ENCODE results near the gene WFDC12.

WFDC12 gene

GRCh38 chr20:45114465-45115385 is 9.5 kb downstream of the WFDC12 start, which contains the start of gene WFDC5:
Gene WFDC5, minus strand, starts transcription at chr20:45115174. Its CDS starts 91 bp downstream, at chr20:45115083.
- DNase-seq = no peak

- no peak for DNase-seq
Measured at GRCh38 chr20:45113865-45114264, 10.4 kb downstream of the WFDC12 start.

GRCh38 chr20:45112754-45113153 is 11.5 kb downstream of the WFDC12 start:
- no peak for DNase-seq

GRCh38 chr20:45111799-45112471 is 12.3 kb downstream of the WFDC12 start:
- no peak for DNase-seq

GRCh38 chr20:45111285-45111684 is 13.0 kb downstream of the WFDC12 start:
- DNase-seq = no peak

GRCh38 chr20:45110301-45110700 is 14.0 kb downstream of the WFDC12 start:
- no peak for DNase-seq

GRCh38 chr20:45109634-45110033 is 14.6 kb downstream of the WFDC12 start:
- DNase-seq = no peak

- no peak for DNase-seq
Measured at GRCh38 chr20:45105317-45105716, 18.9 kb downstream of the WFDC12 start.

GRCh38 chr20:45104786-45105185 is 19.5 kb downstream of the WFDC12 start:
- no peak for DNase-seq

- DNase-seq = no peak
Measured at GRCh38 chr20:45103072-45103471, 21.2 kb downstream of the WFDC12 start.

- DNase-seq = no peak
Measured at GRCh38 chr20:45101333-45101850, 22.9 kb downstream of the WFDC12 start.

- no peak for DNase-seq
Measured at GRCh38 chr20:45100563-45101245, 23.6 kb downstream of the WFDC12 start, which contains the start of gene KCNS1. Gene KCNS1, minus strand, starts transcription at chr20:45101127. Its CDS starts 1,891 bp downstream, at chr20:45099236.

- no peak for DNase-seq
Measured at GRCh38 chr20:45098103-45098773, 26.0 kb downstream of the WFDC12 start.

- no peak for DNase-seq
Measured at GRCh38 chr20:45097485-45098102, 26.7 kb downstream of the WFDC12 start.

GRCh38 chr20:45096781-45097180 is 27.5 kb downstream of the WFDC12 start:
- no peak for DNase-seq

- DNase-seq = peak in 1 of 2 experiments; percentile 58
Measured at GRCh38 chr20:45095805-45096238, 28.4 kb downstream of the WFDC12 start.

GRCh38 chr20:45094864-45095574 is 29.2 kb downstream of the WFDC12 start:
- no peak for DNase-seq

- no peak for DNase-seq
Measured at GRCh38 chr20:45094201-45094600, 30.1 kb downstream of the WFDC12 start.

GRCh38 chr20:45092898-45093297 is 31.4 kb downstream of the WFDC12 start:
- DNase-seq = no peak

GRCh38 chr20:45091366-45091765 is 32.9 kb downstream of the WFDC12 start:
- no peak for DNase-seq

GRCh38 chr20:45090481-45090880 is 33.8 kb downstream of the WFDC12 start:
- DNase-seq = no peak

Measured in SW 1271 (cell line).